GM12891 (cell line): ENCODE data around the gene VPS26B.

Experiments used
- DNase-seq: peaks from one replicate; pipeline ENCODE4 v3.0.0; 2011; ENCODE audit warnings: low spot score; ENCODE audit not compliant: insufficient read length
- FAIRE-seq: peaks from 2 replicates; lab custom pipeline; 2011; peaks lifted over from hg19 to GRCh38; lab: Jason Lieb, UNC
- PAX5 ChIP-seq: IDR thresholded peaks from 2 replicates; pipeline ENCODE4 v1.6.1; 2011; ENCODE audit warnings: low read length, moderate library complexity, mild to moderate bottlenecking; ENCODE audit not compliant: insufficient read depth, severe bottlenecking
- POLR2A ChIP-seq: IDR thresholded peaks from 2 replicates; pipeline ENCODE4 v1.6.1; 2011; ENCODE audit warnings: low read depth, low read length, control low read depth
- POLR2AphosphoS5 ChIP-seq: IDR thresholded peaks from 2 replicates; pipeline ENCODE4 v1.6.1; 2011; ENCODE audit warnings: low read depth, low read length, control low read depth
- POU2F2 ChIP-seq: IDR thresholded peaks from 2 replicates; pipeline ENCODE4 v1.6.1; 2011; ENCODE audit warnings: low read depth, mild to moderate bottlenecking, control low read depth, low read length, moderate library complexity
- SPI1 ChIP-seq: IDR thresholded peaks from 2 replicates; pipeline ENCODE4 v1.6.1; 2011; ENCODE audit warnings: low read depth, low read length, control low read depth
- TAF1 ChIP-seq: IDR thresholded peaks from 2 replicates; pipeline ENCODE4 v1.6.1; 2011; ENCODE audit warnings: low read depth, low read length, control low read depth

Gene VPS26B

GRCh38 chr11:134290646-134291045 lies 66.2 kb downstream of the VPS26B start:
- DNase-seq (no peak), FAIRE-seq (no peak)
- TF ChIP-seq POLR2AphosphoS5 (no peak), POU2F2 (no peak), TAF1 (no peak), POLR2A (no peak)

DNA sequence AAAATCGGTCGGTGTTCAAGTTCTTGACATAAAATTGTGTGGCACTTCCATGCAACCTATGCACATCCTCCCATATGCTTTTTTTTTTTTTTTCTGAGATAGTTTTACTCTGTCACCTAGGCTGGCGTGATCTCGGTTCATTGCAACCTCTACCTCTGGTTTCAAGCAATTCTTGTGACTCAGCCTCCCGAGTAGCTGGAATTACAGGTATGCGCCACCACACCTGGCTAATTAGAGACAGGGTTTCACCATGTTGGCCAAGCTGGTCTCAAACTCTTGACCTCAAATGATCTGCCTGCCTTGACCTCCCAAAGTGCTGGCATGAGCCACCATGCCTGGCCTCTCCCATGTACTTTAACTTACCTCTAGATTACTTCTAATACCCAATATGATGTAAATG lies 66.7 kb downstream of the VPS26B start:
- DNase-seq (no peak), FAIRE-seq (no peak)
- no peak for TF ChIP-seq PAX5
- no peak for TF ChIP-seq POLR2A
- TF ChIP-seq TAF1 = no peak
- no peak for TF ChIP-seq POLR2AphosphoS5
- TF ChIP-seq SPI1 = no peak
- no peak for TF ChIP-seq POU2F2

DNA sequence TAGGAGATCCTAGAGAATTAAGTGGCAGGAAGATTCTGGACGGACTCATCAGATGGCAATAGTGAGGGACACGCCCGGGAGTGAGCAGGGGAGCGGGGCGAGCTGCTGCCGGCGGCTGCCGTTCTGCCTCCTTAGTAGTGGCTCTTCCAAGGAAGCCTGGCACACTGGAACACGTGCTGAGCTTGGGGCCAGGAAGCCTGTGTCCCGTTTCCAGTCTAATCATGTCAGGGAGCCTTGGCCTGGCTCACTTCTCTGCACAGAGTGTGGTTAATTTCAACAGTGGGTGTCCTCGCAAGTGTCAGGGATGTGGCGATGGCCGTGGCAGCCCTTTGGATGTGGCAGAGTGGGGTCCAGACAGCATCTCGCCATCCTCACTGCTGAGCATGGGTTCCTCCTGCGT lies 68.2 kb downstream of the VPS26B start:
- DNase-seq (no peak), FAIRE-seq (no peak)
- TF ChIP-seq PAX5 (no peak), TAF1 (no peak), POLR2A (no peak), SPI1 (no peak), POU2F2 (no peak), POLR2AphosphoS5 (no peak)

- FAIRE-seq = no peak
- TF ChIP-seq POU2F2 = no peak
- no peak for TF ChIP-seq POLR2AphosphoS5
- TF ChIP-seq SPI1 = no peak
- DNase-seq = no peak
These were observed 68.9 kb downstream of the VPS26B start for GRCh38 chr11:134293119-134294113.

DNA sequence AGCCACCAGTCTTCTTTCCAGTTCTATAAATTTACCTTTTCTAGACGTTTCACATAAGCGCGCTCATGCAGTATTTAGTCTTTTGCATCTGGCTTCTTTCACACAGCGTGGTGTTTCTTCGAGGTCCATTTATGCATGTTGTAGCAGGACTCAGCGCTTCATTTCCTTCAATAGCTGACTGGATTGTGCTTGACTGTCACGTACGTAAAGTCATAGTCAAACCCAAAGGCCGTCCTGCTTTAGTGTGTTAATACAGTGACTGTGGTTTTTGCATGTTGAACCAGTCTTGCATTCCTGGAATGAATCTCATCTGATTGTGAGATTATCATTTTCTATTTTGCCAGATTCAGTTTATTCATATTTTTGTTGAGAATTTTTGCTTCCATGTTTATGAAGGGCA lies 70.2 kb downstream of the VPS26B start:
- FAIRE-seq = no peak
- no peak for DNase-seq
- TF ChIP-seq SPI1 = no peak
- no peak for TF ChIP-seq POU2F2
- no peak for TF ChIP-seq PAX5
- TF ChIP-seq POLR2A = no peak
- no peak for TF ChIP-seq TAF1
- no peak for TF ChIP-seq POLR2AphosphoS5
